H1 (cell line): ENCODE results near the gene VSIR. TPM values are rescaled to one million over a fixed set of nuclear protein-coding genes. Genes with fewer than 3 reads are reported as not detected.

Source experiments
- CTCF ChIA-PET: fragments of 300-600 bp; sonication (Branson Sonifier 250); formaldehyde crosslinking; loops from one replicate; lab custom pipeline; 2021; ENCODE audit not compliant: partially characterized antibody; lab: Charles Lee
- POLR2A ChIA-PET: fragments of 300-600 bp; sonication (Branson Sonifier 250); formaldehyde crosslinking; loops from one replicate; lab custom pipeline; 2021; ENCODE audit warnings: inconsistent platforms; ENCODE audit not compliant: partially characterized antibody; lab: Charles Lee
- DNase-seq, 2 experiments: peaks; one replicate each; pipeline versions ENCODE4 v3.0.0 to v3.0.0-alpha.2; 2010 to 2022; ENCODE audit warnings: low spot score in 2 of 2, low read depth in 1 of 2, mixed read lengths in 1 of 2
- FAIRE-seq: peaks from 2 replicates; lab custom pipeline; 2011; peaks lifted over from hg19 to GRCh38; lab: Jason Lieb, UNC
- H2AFZ ChIP-seq: 2 replicates; pipeline ENCODE4 v1.8.1; 2012; ENCODE audit warnings: low read length, inconsistent platforms
- H2AK5ac ChIP-seq: 2 replicates; pipeline ENCODE4 v1.6.1; 2013; ENCODE audit warnings: low read depth, low read length
- H2BK120ac ChIP-seq: replicated peaks from 2 replicates; pipeline ENCODE3; 2013; ENCODE audit warnings: low read depth, low read length, inconsistent platforms
- H2BK12ac ChIP-seq: 2 replicates; pipeline ENCODE4 v1.6.1; 2013; ENCODE audit warnings: low read depth, low read length
- H2BK15ac ChIP-seq: 2 replicates; pipeline ENCODE4 v1.6.1; 2013; ENCODE audit warnings: low read length
- H2BK20ac ChIP-seq: 2 replicates; pipeline ENCODE4 v1.6.1; 2013; ENCODE audit warnings: low read length
- H2BK5ac ChIP-seq: 2 replicates; pipeline ENCODE4 v1.6.1; 2013; ENCODE audit warnings: low read depth, low read length
- H3K14ac ChIP-seq: 2 replicates; pipeline ENCODE4 v1.6.1; 2013; ENCODE audit warnings: inconsistent platforms; ENCODE audit not compliant: insufficient read length
- H3K18ac ChIP-seq: 2 replicates; pipeline ENCODE4 v1.6.1; 2013; ENCODE audit warnings: low read length; ENCODE audit errors: extremely low read depth
- H3K23ac ChIP-seq: 2 replicates; pipeline ENCODE4 v1.6.1; 2013; ENCODE audit warnings: inconsistent platforms; ENCODE audit not compliant: insufficient read length
- H3K23me2 ChIP-seq: 2 replicates; pipeline ENCODE4 v1.6.1; 2013; ENCODE audit warnings: low read depth, low read length
- H3K27ac ChIP-seq: 2 replicates; pipeline ENCODE4 v1.6.1; 2011; ENCODE audit warnings: low read depth, low read length, inconsistent platforms
- H3K27me3 ChIP-seq, 4 experiments: replicated peaks in 1 of 4; 1 replicate in 1 of 4; 2 replicates in 3 of 4; pipeline versions ENCODE4 v1.6.1 to v1.8.1; 2011 to 2013; ENCODE audit warnings: low read length in 3 of 4, mild to moderate bottlenecking in 3 of 4, inconsistent platforms in 2 of 4, mixed read lengths in 2 of 4, moderate library complexity in 1 of 4; ENCODE audit not compliant: control insufficient read depth in 3 of 4, insufficient read depth in 3 of 4; ENCODE audit errors: extremely low read depth in 1 of 4
- H3K36me3 ChIP-seq, 4 experiments: 2 replicates each; pipeline versions ENCODE4 v1.6.1 to v1.8.1; 2011 to 2013; ENCODE audit warnings: mild to moderate bottlenecking in 4 of 4, low read length in 3 of 4, moderate library complexity in 2 of 4, control low read depth in 1 of 4, inconsistent platforms in 1 of 4; ENCODE audit not compliant: insufficient read depth in 4 of 4, control insufficient read depth in 2 of 4
- H3K4ac ChIP-seq: replicated peaks from 2 replicates; pipeline ENCODE3; 2013; ENCODE audit warnings: low read length, low read depth, mixed read lengths, inconsistent platforms; ENCODE audit not compliant: insufficient read length
- H3K4me1 ChIP-seq, 4 experiments: replicated peaks in 1 of 4; 1 replicate in 1 of 4; 2 replicates in 3 of 4; pipeline versions ENCODE4 v1.6.1 to v1.8.1; 2011 to 2013; ENCODE audit warnings: low read length in 3 of 4, inconsistent platforms in 2 of 4, mixed read lengths in 1 of 4; ENCODE audit not compliant: insufficient read depth in 4 of 4, control insufficient read depth in 3 of 4
- H3K4me2 ChIP-seq, 2 experiments: 2 replicates each; pipeline versions ENCODE4 v1.6.1 to v1.8.1; 2011 to 2013; ENCODE audit warnings: low read depth in 2 of 2, low read length in 2 of 2, control low read depth in 1 of 2, inconsistent platforms in 1 of 2, mild to moderate bottlenecking in 1 of 2; ENCODE audit not compliant: insufficient read depth in 1 of 2
- H3K4me3 ChIP-seq, 4 experiments: fragments of 200-600, 300-600 bp in 1 of 4; sonication (generic), shearing (Covaris generic), sonication (Bioruptor Twin) in 1 of 4; 2 replicates each; pipeline versions ENCODE4 v1.5.1 to v1.8.1; 2011 to 2016; ENCODE audit warnings: low read length in 4 of 4, low read depth in 3 of 4, control low read depth in 2 of 4, inconsistent platforms in 2 of 4, mild to moderate bottlenecking in 2 of 4, mixed read lengths in 1 of 4, moderate library complexity in 1 of 4; ENCODE audit not compliant: insufficient read depth in 2 of 4; ENCODE audit errors: extremely low read depth in 1 of 4
- H3K56ac ChIP-seq: replicated peaks from 2 replicates; pipeline ENCODE3; 2013; ENCODE audit warnings: low read depth, mild to moderate bottlenecking, mixed read lengths, low read length, inconsistent platforms; ENCODE audit not compliant: insufficient read length
- H3K79me1 ChIP-seq: 2 replicates; pipeline ENCODE4 v1.6.1; 2013; ENCODE audit warnings: low read depth, low read length, control low read depth
- H3K79me2 ChIP-seq, 2 experiments: 2 replicates each; pipeline versions ENCODE4 v1.6.1 to v1.8.1; 2012 to 2013; ENCODE audit warnings: low read length in 2 of 2, mild to moderate bottlenecking in 2 of 2, inconsistent platforms in 1 of 2; ENCODE audit not compliant: insufficient read depth in 2 of 2, control insufficient read depth in 1 of 2
- H3K9ac ChIP-seq, 4 experiments: replicated peaks in 1 of 4; 1 replicate in 1 of 4; 2 replicates in 3 of 4; pipeline versions ENCODE4 v1.6.1 to v1.8.1; 2011 to 2013; ENCODE audit warnings: low read depth in 3 of 4, low read length in 3 of 4, control low read depth in 2 of 4, mild to moderate bottlenecking in 2 of 4, moderate library complexity in 2 of 4, inconsistent platforms in 1 of 4; ENCODE audit errors: extremely low read depth in 1 of 4
- H3K9me3 ChIP-seq, 2 experiments: 2 replicates each; pipeline versions ENCODE4 v1.6.1 to v1.8.1; 2012 to 2013; ENCODE audit warnings: mild to moderate bottlenecking in 2 of 2, moderate library complexity in 2 of 2, control low read depth in 1 of 2, inconsistent platforms in 1 of 2, low read depth in 1 of 2, low read length in 1 of 2, mixed read lengths in 1 of 2; ENCODE audit not compliant: insufficient read depth in 2 of 2
- H4K20me1 ChIP-seq, 2 experiments: replicated peaks in 1 of 2; 2 replicates each; pipeline versions ENCODE3 to v1.8.1; 2011 to 2013; ENCODE audit warnings: inconsistent platforms in 2 of 2, low read length in 2 of 2, mild to moderate bottlenecking in 1 of 2; ENCODE audit not compliant: insufficient read depth in 2 of 2, control insufficient read depth in 1 of 2
- H4K5ac ChIP-seq: 2 replicates; pipeline ENCODE4 v1.6.1; 2013; ENCODE audit warnings: low read length, low read depth, mixed read lengths, inconsistent platforms; ENCODE audit not compliant: insufficient read length
- H4K8ac ChIP-seq: 2 replicates; pipeline ENCODE4 v1.8.0; 2013; ENCODE audit warnings: mild to moderate bottlenecking, moderate library complexity, low read length, inconsistent platforms; ENCODE audit not compliant: insufficient read depth; ENCODE audit errors: extremely low read depth
- H4K91ac ChIP-seq: replicated peaks from 2 replicates; pipeline ENCODE3; 2013; ENCODE audit warnings: low read length, mixed read lengths, inconsistent platforms; ENCODE audit not compliant: insufficient read length
- CBX8 ChIP-seq: fragments of 300-800, 300-1000 bp; sonication (generic); IDR thresholded peaks from 2 replicates; pipeline ENCODE4 v1.7.1; 2016; ENCODE audit warnings: low read depth, low read length, borderline replicate concordance
- EZH2 ChIP-seq: fragments of 200-600 bp; sonication (generic); IDR thresholded peaks from 2 replicates; pipeline ENCODE4 v1.7.1; 2012; ENCODE audit warnings: low read depth, mild to moderate bottlenecking, moderate library complexity, low read length, inconsistent platforms; ENCODE audit not compliant: severe bottlenecking
- SP1 ChIP-seq: IDR thresholded peaks from 2 replicates; pipeline ENCODE4 v1.6.1; 2011; ENCODE audit warnings: low read depth, low read length
- SP2 ChIP-seq: IDR thresholded peaks from 2 replicates; pipeline ENCODE4 v1.6.1; 2012; ENCODE audit warnings: mild to moderate bottlenecking, low read length, inconsistent platforms
- WGBS, 2 experiments: shearing (Covaris generic) in 1 of 2; methylation state at CpG; one replicate each; pipeline versions ENCODE4 v1.1.6 to v1.1.7; 2013 to 2015; ENCODE audit warnings: low lambda C conversion rate in 2 of 2, mixed read lengths in 2 of 2, inconsistent platforms in 1 of 2, low coverage in 1 of 2, missing lambda C conversion rate in 1 of 2; ENCODE audit not compliant: insufficient replicate concordance in 2 of 2, insufficient coverage in 1 of 2, insufficient read length in 1 of 2; ENCODE audit errors: extremely low coverage in 1 of 2, missing lambda C conversion rate in 1 of 2; 5-methylcytosine and 5-hydroxymethylcytosine counted together
- polyA plus RNA-seq, 7 experiments: library from polyadenylated mRNA; depleted of rRNA in 3 of 7; stranded (reverse) in 5 of 7; unstranded in 2 of 7; fragments of >200 nt in 5 of 7; fragments of 200-250 nt in 2 of 7; gene quantifications; 1 replicate in 5 of 7; 2 replicates in 1 of 7; 4 replicates in 1 of 7; pipeline versions ENCODE4 v1.2.1 to v1.2.3, GENCODE V29; 2011 to 2013; ENCODE audit warnings: missing spikeins in 2 of 7, mixed read lengths in 2 of 7
- total RNA-seq: library from RNA; stranded (reverse); fragmentation: NEBNext Ultra II Directional; extraction: Animal tissue kit (Norgen Biotek cat#: 25700); gene quantifications from 2 replicates; pipeline ENCODE4 v1.2.1, GENCODE V29; 2021

The VSIR gene
- total and polyA plus RNA-seq, 2 of the 8 experiments (the other 6 are each of a cell fraction or from before 2014, with no cell fraction given) = 0.33 TPM; not detected in 1

DNA sequence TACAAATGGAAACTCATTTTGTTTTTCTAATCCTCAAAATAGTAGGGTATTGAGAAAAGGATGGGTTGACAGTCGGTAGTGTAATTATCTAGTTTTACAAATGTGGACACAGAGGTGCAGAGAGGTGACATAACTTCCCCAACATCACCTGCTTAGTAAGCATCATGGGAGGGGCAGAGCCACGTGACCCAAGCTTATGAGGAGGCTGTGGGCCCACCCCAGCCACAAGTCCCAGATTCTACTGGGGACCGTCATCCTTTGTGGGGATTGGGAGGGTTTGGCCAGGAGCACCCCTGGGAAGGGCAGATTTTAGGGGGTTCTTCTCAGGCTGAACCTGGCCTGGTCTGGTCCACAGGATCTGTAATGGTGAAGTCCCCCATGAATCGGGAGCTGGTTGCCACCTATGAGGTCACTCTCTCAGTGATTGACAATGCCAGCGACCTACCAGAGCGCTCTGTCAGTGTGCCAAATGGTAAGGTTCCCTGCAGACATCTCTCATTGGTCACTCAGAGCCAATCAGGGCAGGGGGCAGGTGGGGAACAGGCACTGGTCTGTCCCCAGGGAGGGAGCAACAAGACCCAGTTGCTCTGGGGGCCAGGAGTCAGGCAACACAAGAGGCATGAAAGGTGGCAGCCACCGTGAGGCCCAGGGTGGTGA lies 23.6 kb upstream of the VSIR start:
- Histone ChIP-seq H4K20me1 (peaks cover 0 to 2% of the 10 kb centered on the region in 2 experiments), H3K4me3 (no peak overlapping the region)
- TF ChIP-seq SP2 (0 out of 2 replicates have a peak, but pooled peaks have one; percentile 24), EZH2 (no peak), CBX8 (no peak), SP1 (peak; percentile 79)
- TF ChIP-seq, all 59 proteins: peak for 2
- no peak for FAIRE-seq
- no peak overlapping the region for H4K8ac ChIP-seq
- H3K14ac ChIP-seq = no peak overlapping the region
- peaks cover 0 to 3% (median 0%) of the 10 kb centered on the region in 4 experiments; a peak in 1 of 7 replicates for H3K27me3 ChIP-seq
- H2BK15ac ChIP-seq = no peak overlapping the region
- CTCF ChIA-PET = interaction anchor here (0.7 to 1.4 kb wide), 3 partner anchors 12 to 459 kb away, joined by 3 read pairs; no protein-coding TSS in a partner anchor
- H4K91ac ChIP-seq = no peak overlapping the region
- POLR2A ChIA-PET = no interaction called here
- H2AFZ ChIP-seq = no peak overlapping the region
- H3K4ac ChIP-seq = no peak overlapping the region
- no peak overlapping the region for H3K18ac ChIP-seq
- H3K27ac ChIP-seq = no peak overlapping the region
- no peaks in the 10 kb centered on the region for H3K23me2 ChIP-seq
- H2BK5ac ChIP-seq = no peak overlapping the region
- H3K9ac ChIP-seq = no peak overlapping the region
- H3K79me2 ChIP-seq = no peaks in the 10 kb centered on the region
- no peak for DNase-seq
- H3K79me1 ChIP-seq = no peaks in the 10 kb centered on the region
- no peaks in the 10 kb centered on the region for H3K4me1 ChIP-seq
- H3K36me3 ChIP-seq = no peaks in the 10 kb centered on the region
- H3K23ac ChIP-seq = no peak overlapping the region
- H2AK5ac ChIP-seq = no peak overlapping the region
- H2BK12ac ChIP-seq = no peak overlapping the region
- no peak overlapping the region for H2BK120ac ChIP-seq
- no peak overlapping the region for H2BK20ac ChIP-seq
- H3K4me2 ChIP-seq = no peak overlapping the region
- H3K9me3 ChIP-seq = no peaks in the 10 kb centered on the region
- no peak overlapping the region for H4K5ac ChIP-seq
- WGBS, 2 experiments = 84% methylated on average over 7 of the region's 7 CpGs; no CpG with 5 or more reads in 1 of the 2 experiments
- no peak overlapping the region for H3K56ac ChIP-seq
